SK-N-SH treated with all-trans-retinoic acid at 6 μM for 48 hours (cell line): ENCODE data around the gene CCDC85C.
A peak's percentile ranks its signal among the peaks of the same experiment; 100 is the strongest.

Experiments
- ATAC-seq: fragments of 200-7000 bp; cut with Tn5 transposase; 3 replicates; pipeline ENCODE4 v1.9.1; 2020; ENCODE audit warnings: mild to moderate bottlenecking, moderate library complexity
- ARNTL ChIP-seq: fragments of 450-650 bp; formaldehyde crosslinking; IDR thresholded peaks from 2 replicates; pipeline ENCODE4 v1.5.0; 2020; ENCODE audit warnings: low read depth, mild to moderate bottlenecking, moderate library complexity, borderline replicate concordance
- BACH2 ChIP-seq: fragments of 250-450 bp; sonication (Bioruptor Pico); IDR thresholded peaks from 2 replicates; pipeline ENCODE4 v1.9.0; 2021; ENCODE audit warnings: mild to moderate bottlenecking, borderline replicate concordance
- GLIS3 ChIP-seq: fragments of 250-450 bp; sonication (Bioruptor Pico); IDR thresholded peaks from 2 replicates; pipeline ENCODE4 v1.5.0; 2020; ENCODE audit warnings: mild to moderate bottlenecking, moderate library complexity
- ISL1 ChIP-seq: fragments of 250-450 bp; sonication (Bioruptor Pico); IDR thresholded peaks from 2 replicates; pipeline ENCODE4 v2.1.2; 2022; ENCODE audit warnings: mild to moderate bottlenecking, moderate library complexity
- OSR1 ChIP-seq: fragments of 250-450 bp; sonication (Bioruptor Pico); IDR thresholded peaks from 2 replicates; pipeline ENCODE4 v1.8.0; 2022; ENCODE audit warnings: moderate library complexity, mild to moderate bottlenecking, inconsistent platforms
- RARB ChIP-seq: fragments of 250-450 bp; sonication (Bioruptor Pico); IDR thresholded peaks from 2 replicates; pipeline ENCODE4 v1.8.0; 2021; ENCODE audit warnings: mild to moderate bottlenecking, moderate library complexity
- TCF4 ChIP-seq: fragments of 250-450 bp; sonication (Bioruptor Pico); IDR thresholded peaks from 2 replicates; pipeline ENCODE4 v1.8.0; 2021; ENCODE audit warnings: mild to moderate bottlenecking, moderate library complexity, borderline replicate concordance
- TOX ChIP-seq: fragments of 250-450 bp; sonication (Bioruptor Pico); IDR thresholded peaks from 2 replicates; pipeline ENCODE4 v1.8.0; 2021; ENCODE audit warnings: mild to moderate bottlenecking, moderate library complexity, borderline replicate concordance
- ZC3H10 ChIP-seq: fragments of 250-450 bp; sonication (Bioruptor Pico); IDR thresholded peaks from 2 replicates; pipeline ENCODE4 v1.5.1; 2021; ENCODE audit warnings: mild to moderate bottlenecking, moderate library complexity
- ZFP30 ChIP-seq: fragments of 450-650 bp; formaldehyde crosslinking; IDR thresholded peaks from 2 replicates; pipeline ENCODE4 v1.5.0; 2022; ENCODE audit warnings: mild to moderate bottlenecking, moderate library complexity
- ZNF565 ChIP-seq: fragments of 450-650 bp; formaldehyde crosslinking; conservative IDR thresholded peaks from 2 replicates; pipeline ENCODE4 v1.5.0; 2020; ENCODE audit warnings: low read depth, mild to moderate bottlenecking, moderate library complexity
- ZNF70 ChIP-seq: fragments of 450-650 bp; formaldehyde crosslinking; IDR thresholded peaks from 2 replicates; pipeline ENCODE4 v1.5.0; 2020; ENCODE audit warnings: mild to moderate bottlenecking, moderate library complexity
- ZNF8 ChIP-seq: fragments of 450-650 bp; formaldehyde crosslinking; IDR thresholded peaks from 2 replicates; pipeline ENCODE4 v1.5.0; 2020; ENCODE audit warnings: mild to moderate bottlenecking, moderate library complexity
- TF ChIP-seq, protein P1 (sequence below): fragments of 250-450 bp; sonication (Bioruptor Pico); IDR thresholded peaks from 2 replicates; pipeline ENCODE4 v1.5.1; 2020; ENCODE audit warnings: low read depth, mild to moderate bottlenecking, moderate library complexity
- TF ChIP-seq, protein P2 (sequence below): fragments of 250-450 bp; sonication (Bioruptor Pico); IDR thresholded peaks from 2 replicates; pipeline ENCODE4 v1.8.0; 2021; ENCODE audit warnings: low read depth, mild to moderate bottlenecking, moderate library complexity, borderline replicate concordance
- TF ChIP-seq, protein P3 (sequence below): fragments of 250-450 bp; sonication (Bioruptor Pico); IDR thresholded peaks from 2 replicates; pipeline ENCODE4 v1.8.0; 2020; ENCODE audit warnings: mild to moderate bottlenecking, moderate library complexity, borderline replicate concordance
- TF ChIP-seq, protein P4 (sequence below): fragments of 250-450 bp; sonication (Bioruptor Pico); IDR thresholded peaks from 2 replicates; pipeline ENCODE4 v1.5.1; 2021; ENCODE audit warnings: mild to moderate bottlenecking, moderate library complexity

CCDC85C gene

DNA sequence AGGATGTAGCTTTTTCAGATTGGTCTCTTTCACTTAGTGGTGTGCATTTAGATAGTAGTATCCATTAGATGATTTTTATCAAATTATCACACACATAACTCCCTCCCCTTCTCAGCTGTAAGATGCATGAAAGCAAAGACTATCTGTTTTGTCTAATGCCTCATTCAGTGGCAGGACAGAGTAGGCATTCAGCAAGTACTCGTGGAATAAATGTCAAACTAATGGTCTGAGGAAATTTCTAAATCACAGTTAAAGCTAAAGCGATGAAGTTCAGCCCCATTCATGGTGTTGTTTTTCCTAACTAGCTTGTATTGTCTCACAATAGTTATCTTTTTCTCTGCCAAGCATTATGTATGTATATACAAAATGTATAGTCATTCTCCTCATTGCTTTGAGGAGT, 106.7 kb downstream of the CCDC85C start (continued):
- TF ChIP-seq, protein P1, sequence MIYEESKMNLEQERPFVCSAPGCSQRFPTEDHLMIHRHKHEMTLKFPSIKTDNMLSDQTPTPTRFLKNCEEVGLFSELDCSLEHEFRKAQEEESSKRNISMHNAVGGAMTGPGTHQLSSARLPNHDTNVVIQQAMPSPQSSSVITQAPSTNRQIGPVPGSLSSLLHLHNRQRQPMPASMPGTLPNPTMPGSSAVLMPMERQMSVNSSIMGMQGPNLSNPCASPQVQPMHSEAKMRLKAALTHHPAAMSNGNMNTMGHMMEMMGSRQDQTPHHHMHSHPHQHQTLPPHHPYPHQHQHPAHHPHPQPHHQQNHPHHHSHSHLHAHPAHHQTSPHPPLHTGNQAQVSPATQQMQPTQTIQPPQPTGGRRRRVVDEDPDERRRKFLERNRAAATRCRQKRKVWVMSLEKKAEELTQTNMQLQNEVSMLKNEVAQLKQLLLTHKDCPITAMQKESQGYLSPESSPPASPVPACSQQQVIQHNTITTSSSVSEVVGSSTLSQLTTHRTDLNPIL (CRISPR knock-in tag), result no peak
- TF ChIP-seq GLIS3, result no peak

DNA sequence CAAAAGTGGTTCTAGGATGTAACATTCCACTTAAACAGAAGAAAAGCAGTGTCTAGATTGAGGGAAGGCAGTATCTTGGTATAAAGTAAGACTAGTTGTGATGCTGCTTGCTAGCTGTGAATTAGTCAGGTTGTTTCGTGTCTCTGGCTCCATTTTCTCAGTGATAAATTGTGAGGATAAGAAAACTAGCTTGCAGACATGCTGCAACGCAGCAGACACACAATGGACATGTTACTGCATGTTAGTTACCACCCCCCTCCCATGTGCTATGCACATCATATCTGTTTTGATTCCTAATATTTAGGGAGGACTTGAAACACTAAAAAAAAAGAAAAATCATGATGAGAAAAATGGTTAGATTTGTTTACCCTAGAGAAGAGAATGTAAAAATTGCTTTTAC, 119.9 kb downstream of the CCDC85C start:
- no peak for ATAC-seq
- TF ChIP-seq OSR1 (CRISPR knock-in tag) (no peak), ZNF8 (CRISPR knock-in tag) (no peak), ZNF70 (CRISPR knock-in tag) (no peak), RARB (CRISPR knock-in tag) (no peak), ZFP30 (CRISPR knock-in tag) (no peak), ARNTL (CRISPR knock-in tag) (no peak)
- TF ChIP-seq, protein P2, sequence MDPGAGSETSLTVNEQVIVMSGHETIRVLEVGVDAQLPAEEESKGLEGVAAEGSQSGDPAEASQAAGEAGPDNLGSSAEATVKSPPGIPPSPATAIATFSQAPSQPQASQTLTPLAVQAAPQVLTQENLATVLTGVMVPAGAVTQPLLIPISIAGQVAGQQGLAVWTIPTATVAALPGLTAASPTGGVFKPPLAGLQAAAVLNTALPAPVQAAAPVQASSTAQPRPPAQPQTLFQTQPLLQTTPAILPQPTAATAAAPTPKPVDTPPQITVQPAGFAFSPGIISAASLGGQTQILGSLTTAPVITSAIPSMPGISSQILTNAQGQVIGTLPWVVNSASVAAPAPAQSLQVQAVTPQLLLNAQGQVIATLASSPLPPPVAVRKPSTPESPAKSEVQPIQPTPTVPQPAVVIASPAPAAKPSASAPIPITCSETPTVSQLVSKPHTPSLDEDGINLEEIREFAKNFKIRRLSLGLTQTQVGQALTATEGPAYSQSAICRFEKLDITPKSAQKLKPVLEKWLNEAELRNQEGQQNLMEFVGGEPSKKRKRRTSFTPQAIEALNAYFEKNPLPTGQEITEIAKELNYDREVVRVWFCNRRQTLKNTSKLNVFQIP (CRISPR knock-in tag), result no peak
- TF ChIP-seq, protein P3, sequence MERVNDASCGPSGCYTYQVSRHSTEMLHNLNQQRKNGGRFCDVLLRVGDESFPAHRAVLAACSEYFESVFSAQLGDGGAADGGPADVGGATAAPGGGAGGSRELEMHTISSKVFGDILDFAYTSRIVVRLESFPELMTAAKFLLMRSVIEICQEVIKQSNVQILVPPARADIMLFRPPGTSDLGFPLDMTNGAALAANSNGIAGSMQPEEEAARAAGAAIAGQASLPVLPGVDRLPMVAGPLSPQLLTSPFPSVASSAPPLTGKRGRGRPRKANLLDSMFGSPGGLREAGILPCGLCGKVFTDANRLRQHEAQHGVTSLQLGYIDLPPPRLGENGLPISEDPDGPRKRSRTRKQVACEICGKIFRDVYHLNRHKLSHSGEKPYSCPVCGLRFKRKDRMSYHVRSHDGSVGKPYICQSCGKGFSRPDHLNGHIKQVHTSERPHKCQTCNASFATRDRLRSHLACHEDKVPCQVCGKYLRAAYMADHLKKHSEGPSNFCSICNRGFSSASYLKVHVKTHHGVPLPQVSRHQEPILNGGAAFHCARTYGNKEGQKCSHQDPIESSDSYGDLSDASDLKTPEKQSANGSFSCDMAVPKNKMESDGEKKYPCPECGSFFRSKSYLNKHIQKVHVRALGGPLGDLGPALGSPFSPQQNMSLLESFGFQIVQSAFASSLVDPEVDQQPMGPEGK (CRISPR knock-in tag), result no peak
- TF ChIP-seq, all 23 proteins: peak for 0

DNA sequence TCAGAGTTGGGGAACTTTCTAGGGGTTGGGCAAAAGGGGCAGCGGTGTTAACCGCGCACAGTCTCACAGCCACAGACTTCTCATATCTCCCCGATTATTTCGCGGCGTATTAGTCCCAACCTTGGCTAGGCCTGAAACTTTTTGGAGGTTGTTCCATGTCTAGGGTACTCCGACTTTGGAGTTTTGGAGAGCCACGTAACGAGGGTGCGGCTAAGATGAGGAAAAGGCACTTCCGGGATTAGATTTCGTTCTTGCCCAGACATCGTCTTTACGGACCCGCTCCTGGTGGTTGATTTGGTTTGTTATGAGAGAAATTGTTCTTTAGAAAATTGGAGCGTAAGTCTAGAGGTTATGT, 122.3 kb downstream of the CCDC85C start:
- TF ChIP-seq ARNTL (CRISPR knock-in tag) (no peak), TCF4 (no peak), ZC3H10 (no peak), ISL1 (CRISPR knock-in tag) (no peak), TOX (CRISPR knock-in tag) (no peak), ZNF565 (no peak), RARB (CRISPR knock-in tag) (no peak), BACH2 (no peak), OSR1 (CRISPR knock-in tag) (no peak), GLIS3 (no peak)
- TF ChIP-seq, protein P1 (CRISPR knock-in tag), result no peak
- TF ChIP-seq, protein P4, sequence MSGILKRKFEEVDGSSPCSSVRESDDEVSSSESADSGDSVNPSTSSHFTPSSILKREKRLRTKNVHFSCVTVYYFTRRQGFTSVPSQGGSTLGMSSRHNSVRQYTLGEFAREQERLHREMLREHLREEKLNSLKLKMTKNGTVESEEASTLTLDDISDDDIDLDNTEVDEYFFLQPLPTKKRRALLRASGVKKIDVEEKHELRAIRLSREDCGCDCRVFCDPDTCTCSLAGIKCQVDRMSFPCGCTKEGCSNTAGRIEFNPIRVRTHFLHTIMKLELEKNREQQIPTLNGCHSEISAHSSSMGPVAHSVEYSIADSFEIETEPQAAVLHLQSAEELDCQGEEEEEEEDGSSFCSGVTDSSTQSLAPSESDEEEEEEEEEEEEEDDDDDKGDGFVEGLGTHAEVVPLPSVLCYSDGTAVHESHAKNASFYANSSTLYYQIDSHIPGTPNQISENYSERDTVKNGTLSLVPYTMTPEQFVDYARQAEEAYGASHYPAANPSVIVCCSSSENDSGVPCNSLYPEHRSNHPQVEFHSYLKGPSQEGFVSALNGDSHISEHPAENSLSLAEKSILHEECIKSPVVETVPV, result no peak
- TF ChIP-seq, protein P3 (CRISPR knock-in tag), result no peak
- no peak for ATAC-seq

DNA sequence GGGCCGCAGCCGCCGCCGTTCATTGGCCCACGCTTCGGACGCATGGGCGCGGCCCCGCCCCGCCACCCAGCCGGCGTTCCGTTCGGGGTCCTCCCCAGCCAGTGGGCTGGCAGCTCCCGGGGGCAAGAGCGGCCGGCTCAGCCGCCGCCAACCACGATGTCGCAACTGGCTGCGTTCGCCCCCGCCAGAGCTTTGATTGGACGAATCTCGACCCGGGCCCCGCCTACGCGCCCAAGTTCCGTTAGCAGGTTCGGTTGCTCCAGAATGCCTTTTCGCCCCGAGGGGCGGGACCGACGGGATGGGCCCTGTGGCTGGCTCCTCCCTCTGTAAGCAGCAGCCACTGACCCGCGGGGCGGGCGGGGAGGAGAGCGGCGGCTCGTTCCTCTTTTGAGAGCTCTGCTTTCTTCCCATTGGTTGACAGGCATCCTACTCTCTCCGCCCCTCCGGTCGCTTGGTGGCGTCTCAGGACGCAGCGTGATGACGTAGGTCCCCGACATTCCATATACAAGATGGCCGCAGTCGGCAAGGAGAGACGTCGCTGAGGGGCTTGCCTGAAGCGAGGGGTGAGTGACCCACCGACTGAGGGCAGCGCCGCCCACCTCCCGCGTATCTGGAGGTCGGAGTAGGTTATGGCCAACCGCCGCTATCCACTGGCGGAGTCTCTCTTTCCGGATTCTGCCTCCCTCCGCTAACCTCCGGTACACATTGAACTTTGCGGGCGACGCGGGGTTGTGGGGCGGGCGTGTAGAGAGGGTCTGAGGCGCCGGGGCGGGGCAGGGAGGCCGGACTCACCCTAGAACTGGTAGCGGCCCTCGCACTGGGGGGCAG, 122.9 kb downstream of the CCDC85C start, which contains the start of gene CCNK:
Gene CCNK, plus strand, starts transcription at position 493 of the 828 bp plus-strand sequence. CDS start 11,269 bp downstream, outside the sequence.
- peak; percentile 94 for ATAC-seq

More for the DNA sequence above, 122.9 kb downstream of the CCDC85C start, which contains the start of gene CCNK:
- no peak for TF ChIP-seq BACH2
- TF ChIP-seq, all 23 proteins: peak for 0
